GM23338 (cell line): ENCODE data around the gene MYD88. TPM values are rescaled to one million over a fixed set of nuclear protein-coding genes. Genes with fewer than 3 reads are reported as not detected.

Experiments used
- ATAC-seq: fragments of 200-7000 bp; cut with Tn5 transposase; 3 replicates; pipeline ENCODE4 v1.9.1; 2020
- DNase-seq: peaks from one replicate; pipeline ENCODE4 v3.0.0-alpha.2; 2015; ENCODE audit warnings: low spot score
- H2AFZ ChIP-seq: fragments of 200-600 bp; sonication (generic); 2 replicates; pipeline ENCODE4 v1.8.0; 2016; ENCODE audit warnings: antibody characterized with exemption, mild to moderate bottlenecking, moderate library complexity
- H3F3A ChIP-seq: fragments of 200-600 bp; sonication (generic); replicated peaks from 2 replicates; pipeline ENCODE4 v1.8.0; 2017; ENCODE audit warnings: antibody characterized with exemption, mixed run types, low read depth
- H3K27ac ChIP-seq: fragments of 200-600 bp; sonication (generic); 2 replicates; pipeline ENCODE4 v1.6.1; 2016; ENCODE audit warnings: low read depth
- H3K27me3 ChIP-seq: fragments of 200-600 bp; sonication (generic); 2 replicates; pipeline ENCODE4 v1.8.0; 2016; ENCODE audit warnings: mild to moderate bottlenecking, mixed run types, moderate library complexity; ENCODE audit not compliant: insufficient read depth
- H3K36me3 ChIP-seq: fragments of 200-600 bp; sonication (generic); 2 replicates; pipeline ENCODE4 v1.8.0; 2016; ENCODE audit warnings: mild to moderate bottlenecking; ENCODE audit not compliant: insufficient read depth
- H3K4me1 ChIP-seq: fragments of 200-600 bp; sonication (generic); 2 replicates; pipeline ENCODE4 v1.8.0; 2016; ENCODE audit warnings: mild to moderate bottlenecking, moderate library complexity; ENCODE audit not compliant: insufficient read depth
- H3K4me2 ChIP-seq: fragments of 200-600 bp; sonication (generic); 2 replicates; pipeline ENCODE4 v1.7.1; 2017; ENCODE audit warnings: mixed run types
- H3K4me3 ChIP-seq: fragments of 200-600 bp; sonication (generic); 2 replicates; pipeline ENCODE4 v1.6.1; 2016; ENCODE audit warnings: mixed run types
- H3K79me2 ChIP-seq: fragments of 200-600 bp; sonication (generic); replicated peaks from 2 replicates; pipeline ENCODE4 v1.8.0; 2017; ENCODE audit warnings: mild to moderate bottlenecking; ENCODE audit not compliant: insufficient read depth
- H3K9me2 ChIP-seq: fragments of 200-600 bp; sonication (generic); 2 replicates; pipeline ENCODE4 v1.8.0; 2017; ENCODE audit not compliant: insufficient read depth
- H4K20me1 ChIP-seq: fragments of 200-600 bp; sonication (generic); replicated peaks from 2 replicates; pipeline ENCODE4 v1.8.0; 2017; ENCODE audit warnings: mild to moderate bottlenecking; ENCODE audit not compliant: insufficient read depth
- H3K27ac Mint-ChIP-seq: 2 replicates; pipeline ENCODE4 v1.8.0; 2020; ENCODE audit warnings: inconsistent platforms, mild to moderate bottlenecking, moderate library complexity, mixed read lengths
- H3K27me3 Mint-ChIP-seq: 3 replicates; pipeline ENCODE4 v1.8.0; 2022; ENCODE audit warnings: low read depth, mild to moderate bottlenecking, moderate library complexity, mixed read lengths, inconsistent platforms; ENCODE audit not compliant: insufficient read depth, poor library complexity
- H3K36me3 Mint-ChIP-seq: 3 replicates; pipeline ENCODE4 v1.8.0; 2021; ENCODE audit warnings: low read depth, mild to moderate bottlenecking, inconsistent platforms, moderate library complexity, mixed read lengths
- H3K4me1 Mint-ChIP-seq: 3 replicates; pipeline ENCODE4 v1.8.0; 2020; ENCODE audit warnings: mild to moderate bottlenecking, inconsistent platforms, mixed read lengths
- H3K4me3 Mint-ChIP-seq: 3 replicates; pipeline ENCODE4 v1.8.0; 2021; ENCODE audit warnings: moderate library complexity, mild to moderate bottlenecking, inconsistent platforms, mixed read lengths
- H3K9me3 Mint-ChIP-seq: 3 replicates; pipeline ENCODE4 v1.8.0; 2020; ENCODE audit warnings: moderate library complexity, mild to moderate bottlenecking, inconsistent platforms, mixed read lengths
- CTCF ChIP-seq, 2 experiments: fragments of 200-600 bp in 1 of 2; sonication (generic) in 1 of 2; conservative IDR thresholded peaks; 2 replicates each; pipeline versions ENCODE4 v1.5.1 to v1.6.1; 2016 to 2017; ENCODE audit warnings: antibody characterized with exemption in 2 of 2, low read depth in 2 of 2, mild to moderate bottlenecking in 2 of 2, moderate library complexity in 1 of 2
- EZH2phosphoT487 ChIP-seq: fragments of 200-600 bp; sonication (generic); IDR thresholded peaks from one replicate; pipeline ENCODE4 v1.8.1; 2018; ENCODE audit warnings: antibody characterized with exemption; ENCODE audit not compliant: unreplicated experiment
- JUNB ChIP-seq: IDR thresholded peaks from one replicate; pipeline ENCODE4 v1.6.1; 2016; ENCODE audit warnings: antibody characterized with exemption; ENCODE audit not compliant: unreplicated experiment
- NANOG ChIP-seq: IDR thresholded peaks from 2 replicates; pipeline ENCODE4 v1.6.1; 2016; ENCODE audit warnings: antibody characterized with exemption, borderline replicate concordance
- POLR2AphosphoS5 ChIP-seq: IDR thresholded peaks from 2 replicates; pipeline ENCODE4 v1.6.1; 2016; ENCODE audit warnings: antibody characterized with exemption, low read depth
- ZNF114 ChIP-seq: fragments of 250-450 bp; sonication (Bioruptor Pico); IDR thresholded peaks from 2 replicates; pipeline ENCODE4 v1.5.0; 2020; ENCODE audit warnings: mild to moderate bottlenecking, moderate library complexity
- polyA plus RNA-seq: library from polyadenylated mRNA; unstranded; fragments of >200 nt; fragmentation: Nextera tagmentation; extraction: Ambion mirVana; gene quantifications from 2 replicates; pipeline ENCODE4 v1.2.1, GENCODE V29; 2016
- total RNA-seq: library from RNA; depleted of rRNA; stranded (reverse); fragments of >200 nt; shearing (Covaris generic); gene quantifications from 2 replicates; pipeline ENCODE4 v1.2.3, GENCODE V29; 2014

Gene MYD88
- total and polyA plus RNA-seq, 2 experiments from 2014 or later = 15.5 to 26.0 TPM

- Mint-ChIP-seq H3K36me3 (peaks cover 62% of the 10 kb centered on the region), H3K9me3 (no peaks in the 10 kb centered on the region), H3K27me3 (peaks cover 4% of the 10 kb centered on the region), H3K27ac (no peak overlapping the region), H3K4me1 (peaks cover 9% of the 10 kb centered on the region), H3K4me3 (no peak overlapping the region)
- DNase-seq (peak; percentile 90), ATAC-seq (peak; percentile 88)
- H2AFZ ChIP-seq = no peak overlapping the region
- H3F3A ChIP-seq = 0 out of 2 replicates have a peak, but pooled peaks cover 7% of the 10 kb centered on the region
- peaks cover 29% of the 10 kb centered on the region; the same call in 1 of the 2 replicates for H4K20me1 ChIP-seq
- peaks cover 28% of the 10 kb centered on the region for H3K36me3 ChIP-seq
- no peak overlapping the region for H3K27ac ChIP-seq
- no peak overlapping the region for H3K4me3 ChIP-seq
- TF ChIP-seq CTCF (conservative IDR thresholded peaks at IDR 0.05; ENCODE audit: low read depth in 2 of 2) (peak; percentile 80 to 88), NANOG (no peak)
- H3K4me1 ChIP-seq = peaks cover 11% of the 10 kb centered on the region
- no peaks in the 10 kb centered on the region for H3K27me3 ChIP-seq
- no peak overlapping the region for H3K4me2 ChIP-seq
- peaks cover 15% of the 10 kb centered on the region for H3K79me2 ChIP-seq
- no peaks in the 10 kb centered on the region for H3K9me2 ChIP-seq
These were observed 6.7 kb upstream of the MYD88 start for GRCh38 chr3:38131621-38132369.

- Histone ChIP-seq H3K4me1 (peaks cover 16% of the 10 kb centered on the region), H3K27ac (no peak overlapping the region), H3K9me2 (no peaks in the 10 kb centered on the region), H3F3A (peaks cover 15% of the 10 kb centered on the region), H3K79me2 (peaks cover 15% of the 10 kb centered on the region), H4K20me1 (peaks cover 23% of the 10 kb centered on the region; the same call in 1 of the 2 replicates), H2AFZ (no peak overlapping the region), H3K4me3 (no peak overlapping the region), H3K27me3 (no peaks in the 10 kb centered on the region), H3K36me3 (peaks cover 26% of the 10 kb centered on the region), H3K4me2 (no peak overlapping the region)
- H3K27me3 Mint-ChIP-seq = peaks cover 14% of the 10 kb centered on the region
- ATAC-seq (no peak), DNase-seq (no peak)
- H3K4me1 Mint-ChIP-seq = peaks cover 11% of the 10 kb centered on the region
- H3K27ac Mint-ChIP-seq = no peak overlapping the region
- no peak overlapping the region for H3K4me3 Mint-ChIP-seq
- TF ChIP-seq EZH2phosphoT487 = no peak
- no peak for TF ChIP-seq JUNB
- TF ChIP-seq POLR2AphosphoS5 = no peak
- H3K9me3 Mint-ChIP-seq = no peaks in the 10 kb centered on the region; the same call in 1 of the 3 replicates
- peaks cover 49% of the 10 kb centered on the region for H3K36me3 Mint-ChIP-seq
These were observed 5.3 kb upstream of the MYD88 start for GRCh38 chr3:38133209-38133556.

- peaks cover 16% of the 10 kb centered on the region for H3K4me1 ChIP-seq
- H4K20me1 ChIP-seq = peaks cover 23% of the 10 kb centered on the region; the same call in 1 of the 2 replicates
- no peaks in the 10 kb centered on the region for H3K27me3 ChIP-seq
- ATAC-seq (no peak), DNase-seq (no peak)
- H3K9me3 Mint-ChIP-seq = no peaks in the 10 kb centered on the region; the same call in 1 of the 3 replicates
- peaks cover 22% of the 10 kb centered on the region for H3K36me3 ChIP-seq
- no peak overlapping the region for H3K4me3 Mint-ChIP-seq
- no peak overlapping the region for H3K27ac ChIP-seq
- H3K4me1 Mint-ChIP-seq = peaks cover 12% of the 10 kb centered on the region
- H3F3A ChIP-seq = peaks cover 15% of the 10 kb centered on the region
- no peak overlapping the region for H3K27ac Mint-ChIP-seq
- no peak overlapping the region for H3K4me2 ChIP-seq
- H3K27me3 Mint-ChIP-seq = peaks cover 14% of the 10 kb centered on the region
- H3K9me2 ChIP-seq = no peaks in the 10 kb centered on the region
- H3K4me3 ChIP-seq = no peak overlapping the region
- H3K79me2 ChIP-seq = peaks cover 15% of the 10 kb centered on the region
- H3K36me3 Mint-ChIP-seq = peaks cover 48% of the 10 kb centered on the region
- H2AFZ ChIP-seq = no peak overlapping the region
- TF ChIP-seq ZNF114 (CRISPR knock-in tag) = no peak
These were observed 4.7 kb upstream of the MYD88 start for GRCh38 chr3:38133557-38134405.
